ENCODE results near the gene KDM1A.

KDM1A gene

DNA sequence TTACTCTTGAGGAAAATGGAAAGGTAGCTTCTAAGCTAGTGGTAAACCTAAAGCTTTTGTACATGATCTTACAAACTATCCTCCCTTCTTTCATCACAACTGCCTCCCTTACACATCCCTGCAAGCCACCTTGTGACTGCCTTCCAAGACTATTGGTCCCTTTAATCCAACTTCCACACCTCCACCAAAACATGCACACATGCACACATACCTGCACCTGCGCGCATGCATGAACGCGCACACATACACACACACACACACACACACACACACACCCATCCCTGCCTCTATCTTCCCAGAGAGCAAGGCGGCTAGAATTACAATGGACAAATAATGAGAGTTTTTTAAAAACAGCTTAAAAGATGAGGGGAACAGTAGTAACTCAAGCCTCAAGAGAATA lies 91.1 kb downstream of the KDM1A start:
- no peak for DNase-seq (ENCODE audit: low read depth in 3 of 3)

- peak in 2 of 3 experiments; percentile 20 to 23 for DNase-seq (ENCODE audit: low read depth in 3 of 3)
These were observed 92.6 kb downstream of the KDM1A start for GRCh38 chr1:23111600-23112535.

DNA sequence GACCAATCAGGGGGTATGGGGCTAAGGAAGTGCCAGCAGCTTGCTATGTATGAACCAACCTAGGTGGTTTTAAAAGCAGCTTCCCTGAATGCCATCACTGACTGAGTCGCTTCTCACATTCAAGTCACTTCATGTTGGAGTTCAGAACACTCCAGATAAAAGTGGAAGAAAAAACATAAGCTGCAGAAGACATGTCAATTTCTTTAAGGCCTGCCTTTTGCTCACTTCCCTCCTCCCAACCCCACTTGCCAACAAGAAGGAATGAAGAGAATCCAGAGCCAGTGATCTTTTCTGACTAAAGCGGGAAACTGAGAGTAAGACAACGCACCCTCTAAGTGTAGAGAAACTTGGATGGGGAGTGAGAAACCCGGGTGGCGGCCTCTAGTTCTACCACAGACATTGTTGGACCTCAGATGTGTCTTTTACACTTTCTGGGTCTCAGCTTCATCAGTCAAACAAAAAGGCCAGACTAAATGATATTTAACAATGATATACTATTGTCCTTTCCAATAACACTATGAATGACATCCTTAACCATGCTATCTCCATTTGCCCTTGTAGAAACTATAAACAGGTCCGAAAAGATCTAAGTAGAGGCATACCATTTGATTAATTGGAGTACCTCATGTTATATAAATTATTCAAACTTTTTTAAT lies 95.3 kb downstream of the KDM1A start:
- no peak for DNase-seq (ENCODE audit: low read depth in 3 of 3)

- DNase-seq (ENCODE audit: low read depth in 3 of 3): no peak
These were observed 97.1 kb downstream of the KDM1A start for GRCh38 chr1:23116216-23116836.

DNA sequence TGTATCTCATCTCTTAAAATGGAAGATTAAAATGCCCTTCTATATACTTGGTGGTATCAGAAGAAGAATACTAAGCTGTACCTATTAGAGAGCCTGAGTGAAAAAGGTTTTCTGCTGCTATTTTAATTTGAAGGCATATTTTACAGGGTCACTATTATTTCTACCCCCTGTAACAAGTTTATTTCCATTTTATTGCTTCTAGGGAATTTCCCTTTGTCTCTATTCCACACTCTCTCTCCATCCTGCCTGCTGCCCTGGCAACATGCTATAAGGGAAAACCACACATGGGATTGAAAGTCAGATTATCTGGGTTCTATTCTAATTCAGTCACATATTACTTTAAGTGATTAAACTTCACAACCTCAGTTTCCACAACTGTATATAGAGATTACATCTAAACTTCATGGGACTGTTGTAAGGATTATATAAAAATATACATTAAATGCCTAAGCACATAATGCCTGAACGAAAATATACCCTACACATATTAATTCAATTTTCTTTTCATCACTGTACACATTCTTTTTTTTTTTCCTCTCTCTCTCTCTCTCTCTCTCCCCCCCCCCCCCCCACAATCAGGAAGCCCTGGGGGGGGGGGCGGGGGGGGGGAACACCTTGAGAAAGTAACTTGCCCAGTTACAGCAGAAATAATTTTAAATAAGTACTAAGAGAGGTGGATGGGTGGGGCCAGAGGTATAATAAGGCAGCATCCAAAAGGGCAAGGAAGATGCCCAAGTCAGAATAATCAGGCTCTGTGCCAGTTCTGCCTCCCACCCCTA lies 97.8 kb downstream of the KDM1A start:
- DNase-seq (ENCODE audit: low read depth in 3 of 3): no peak

- no peak for DNase-seq (ENCODE audit: low read depth in 3 of 3)
These were observed 99.1 kb downstream of the KDM1A start for GRCh38 chr1:23118407-23118806.

DNA sequence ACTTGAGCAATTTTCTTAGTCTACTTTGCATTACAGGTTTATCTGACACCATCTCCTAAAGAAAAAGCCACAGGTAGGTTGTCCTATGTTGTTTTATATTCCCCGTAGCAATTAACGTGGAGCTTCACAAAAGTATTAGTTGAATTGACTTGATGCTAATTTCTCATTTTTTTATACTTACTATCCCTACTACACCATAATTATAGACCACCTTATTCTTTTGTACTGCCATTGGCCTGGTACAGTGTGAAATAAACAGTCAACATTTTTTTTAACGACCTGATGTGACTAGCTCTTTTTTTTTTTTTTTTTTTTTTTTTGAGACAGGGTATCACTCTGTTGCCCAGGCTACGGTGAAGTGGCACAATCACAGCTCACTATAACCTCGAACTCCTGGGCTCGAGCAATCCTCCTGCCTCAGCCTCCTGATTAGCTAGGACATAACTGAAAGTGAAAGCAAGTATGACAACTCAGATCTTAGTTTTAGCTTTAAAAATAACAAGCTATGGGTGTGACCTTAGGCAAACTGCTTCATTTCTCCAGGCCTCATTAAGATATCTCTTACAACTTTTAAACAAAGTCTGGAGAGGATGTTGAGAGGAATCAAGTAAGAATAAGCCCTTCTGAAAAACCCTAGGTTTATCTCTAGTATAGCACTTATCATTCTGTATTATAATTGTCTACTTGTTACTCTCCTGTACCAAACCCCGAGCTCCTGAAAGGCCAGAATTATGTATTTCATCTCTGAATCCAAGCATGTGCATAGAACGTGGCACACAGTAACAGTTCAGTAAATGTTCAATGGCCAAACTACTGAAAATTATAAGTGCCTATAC lies 99.9 kb downstream of the KDM1A start:
- DNase-seq (ENCODE audit: low read depth in 3 of 3): no peak

- DNase-seq (ENCODE audit: low read depth in 3 of 3): no peak
These were observed 101.1 kb downstream of the KDM1A start for GRCh38 chr1:23120383-23120782.

GRCh38 chr1:23122023-23122748 lies 102.9 kb downstream of the KDM1A start:
- DNase-seq (ENCODE audit: low read depth in 3 of 3): no peak

GRCh38 chr1:23122796-23123195 lies 103.5 kb downstream of the KDM1A start:
- DNase-seq (ENCODE audit: low read depth in 3 of 3): no peak

DNA sequence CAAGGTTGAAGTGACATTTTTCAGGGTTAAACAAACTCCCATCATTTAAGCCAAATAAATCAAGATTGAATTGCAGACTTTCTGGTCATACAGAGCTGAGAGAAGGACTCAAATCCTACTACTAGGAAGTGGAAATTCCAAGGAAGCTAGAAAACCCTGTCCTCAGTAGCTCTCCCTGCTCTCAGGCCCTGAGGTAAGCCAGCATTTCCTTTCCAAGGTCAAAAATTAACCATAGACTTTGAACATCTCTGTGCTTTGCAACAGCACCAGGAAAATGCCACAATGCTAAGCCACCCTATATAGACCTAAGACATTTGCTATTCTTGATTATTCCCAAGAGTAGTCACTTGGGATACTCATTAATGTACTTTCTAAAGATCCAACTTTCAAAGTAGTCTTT lies 104.3 kb downstream of the KDM1A start:
- DNase-seq (ENCODE audit: low read depth in 3 of 3): no peak

DNA sequence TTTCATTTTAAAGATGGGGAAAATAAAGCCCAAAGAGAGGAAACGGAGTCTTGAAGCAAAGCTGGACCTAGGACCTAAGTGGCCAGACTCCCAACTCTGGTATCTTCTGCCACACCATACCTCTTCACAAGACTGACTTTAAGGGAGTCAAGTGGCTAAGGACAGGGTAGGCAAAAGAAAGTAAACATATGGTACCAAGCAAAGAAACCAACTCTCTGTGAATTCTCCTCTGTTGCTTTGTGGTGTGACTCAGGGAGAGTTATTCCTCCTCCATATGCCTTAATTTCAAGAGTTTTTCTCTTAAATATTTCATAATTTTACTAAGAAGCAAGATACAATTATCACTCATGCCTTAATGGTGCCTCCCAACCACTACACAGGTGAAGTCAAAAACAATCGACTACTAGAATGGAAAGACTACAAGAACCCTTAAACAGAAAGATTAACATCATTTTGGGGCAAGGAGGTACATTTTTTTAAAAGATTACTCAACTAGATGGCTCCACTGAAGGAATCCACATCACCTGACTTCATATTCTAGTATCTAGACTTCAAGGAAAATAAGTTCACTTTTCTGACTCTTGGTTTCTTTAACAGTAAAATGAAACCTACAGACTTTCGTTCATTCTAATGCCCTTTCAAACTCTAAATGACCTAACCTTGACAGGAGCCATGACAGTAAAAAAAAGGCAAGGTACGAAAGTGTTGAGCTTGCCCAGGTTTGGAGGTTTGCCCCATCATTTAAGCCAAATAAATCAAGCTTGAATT lies 105.2 kb downstream of the KDM1A start:
- DNase-seq (ENCODE audit: low read depth in 3 of 3): no peak

GRCh38 chr1:23125489-23125888 lies 106.2 kb downstream of the KDM1A start:
- no peak for DNase-seq (ENCODE audit: low read depth in 3 of 3)

DNA sequence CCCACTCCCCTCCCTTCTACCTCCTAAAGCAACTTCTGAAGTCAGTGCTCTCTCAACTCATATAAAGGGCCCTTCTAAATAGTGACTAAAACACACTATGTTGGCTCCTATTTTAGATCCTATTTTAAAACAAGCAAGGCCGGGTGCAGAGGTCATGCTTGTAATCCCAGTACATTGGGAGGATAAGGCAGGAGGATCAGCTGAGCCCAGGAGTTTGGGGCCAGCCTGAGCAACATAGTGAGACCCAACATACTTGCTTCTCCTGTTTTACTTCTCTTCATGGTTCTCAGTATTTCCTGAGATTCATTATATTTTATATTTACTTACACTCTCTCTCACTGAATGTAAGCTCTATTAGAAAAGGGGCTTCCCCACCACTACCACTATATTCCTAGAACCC lies 106.9 kb downstream of the KDM1A start:
- no peak for DNase-seq (ENCODE audit: low read depth in 3 of 3)

- no peak for DNase-seq (ENCODE audit: low read depth in 3 of 3)
These were observed 107.5 kb downstream of the KDM1A start for GRCh38 chr1:23126801-23127200.

DNA sequence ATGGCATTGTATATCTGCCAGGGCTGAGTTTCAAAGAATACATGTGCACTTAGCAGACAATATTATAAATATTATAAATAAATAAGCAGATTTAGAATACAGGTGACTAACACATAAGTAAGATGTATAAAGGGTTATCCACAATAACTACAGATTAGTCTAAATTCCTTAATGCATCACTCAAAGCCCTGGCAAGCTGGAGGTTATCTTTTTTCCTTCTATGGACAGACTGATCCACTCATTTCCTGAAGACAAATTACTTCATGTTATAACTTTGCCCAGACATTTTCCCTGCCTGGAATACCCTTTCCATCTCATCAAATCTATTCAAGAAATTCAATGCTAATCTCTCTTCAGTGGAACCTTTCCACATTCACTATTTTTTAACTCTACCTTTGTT lies 110.6 kb downstream of the KDM1A start:
- DNase-seq (ENCODE audit: low read depth in 3 of 3): no peak

- no peak for DNase-seq (ENCODE audit: low read depth in 3 of 3)
These were observed 112.8 kb downstream of the KDM1A start for GRCh38 chr1:23132033-23132432.

Measured in stimulated activated CD4-positive, alpha-beta T cell treated with anti-CD3 and anti-CD28 coated beads, TNF-alpha, amount 100 ng/mL, for 4 hours (primary cell).